Kidney (tissue), 14 donors: ENCODE measurements around the gene ENOX1. TPM values are rescaled to one million over a fixed set of nuclear protein-coding genes. Genes with fewer than 3 reads are reported as not detected.

Experiments used
- DNase-seq, 5 donors: peaks; one replicate each; pipeline ENCODE4 v3.0.0-alpha.2; 2013 to 2020
- FAIRE-seq: peaks from 2 replicates; lab custom pipeline; 2012; peaks lifted over from hg19 to GRCh38; lab: Jason Lieb, UNC
- H3K27ac ChIP-seq, 2 donors: one replicate each; pipeline ENCODE4 v1.7.0; 2013; ENCODE audit warnings: low read depth in 2 of 2, low read length in 2 of 2, inconsistent platforms in 1 of 2
- H3K27me3 ChIP-seq: one replicate; pipeline ENCODE4 v1.7.1; 2013; ENCODE audit warnings: low read length, inconsistent platforms; ENCODE audit not compliant: control insufficient read depth, insufficient read depth
- H3K36me3 ChIP-seq, 3 donors: one replicate each; pipeline versions ENCODE4 v1.7.0 to v1.7.1; 2013; ENCODE audit warnings: low read length in 3 of 3, control low read depth in 1 of 3, inconsistent platforms in 1 of 3; ENCODE audit not compliant: insufficient read depth in 3 of 3, control insufficient read depth in 2 of 3
- H3K4me1 ChIP-seq, 3 donors: one replicate each; pipeline versions ENCODE4 v1.7.0 to v1.7.1; 2013; ENCODE audit warnings: low read length in 3 of 3, inconsistent platforms in 1 of 3, low read depth in 1 of 3; ENCODE audit not compliant: control insufficient read depth in 2 of 3, insufficient read depth in 2 of 3
- H3K4me3 ChIP-seq, 3 donors: one replicate each; pipeline versions ENCODE4 v1.7.0 to v1.8.1; 2013; ENCODE audit warnings: low read length in 3 of 3, control low read depth in 1 of 3, inconsistent platforms in 1 of 3
- H3K9ac ChIP-seq, 3 donors: one replicate each; pipeline versions ENCODE4 v1.7.0 to v1.7.1; 2013; ENCODE audit warnings: low read length in 3 of 3, control low read depth in 1 of 3, inconsistent platforms in 1 of 3
- H3K9me3 ChIP-seq, 3 donors: one replicate each; pipeline versions ENCODE4 v1.7.0 to v1.7.1; 2013; ENCODE audit warnings: low read length in 3 of 3, control low read depth in 1 of 3, inconsistent platforms in 1 of 3; ENCODE audit not compliant: control insufficient read depth in 2 of 3, insufficient read depth in 1 of 3
- intact Hi-C: fragments of 100-400 bp; cut with DNase I; formaldehyde crosslinking; loops from one replicate; pipeline ENCODE4 v1.11.1; 2022
- polyA plus RNA-seq: library from polyadenylated mRNA; stranded (reverse); fragments of 350-450 nt; fragmentation: Illumina TruSeq; extraction: RNeasy Lipid Tissue Mini Kit (QIAGEN cat#74804); gene quantifications from one replicate; pipeline ENCODE4 v1.2.3, GENCODE V29; 2014; ENCODE audit warnings: low read depth, low replicate concordance; ENCODE audit not compliant: insufficient read depth
- total RNA-seq: library from RNA; stranded (reverse); fragmentation: NEBNext Ultra II Directional; extraction: Animal tissue kit (Norgen Biotek cat#: 25700); gene quantifications from one replicate; pipeline ENCODE4 v1.2.1, GENCODE V29; 2021
- TF ChIP-seq, protein P1 (sequence below): IDR thresholded peaks from 3 replicates; pipeline ENCODE4 v1.5.1; 2012; ENCODE audit warnings: mild to moderate bottlenecking, moderate library complexity, borderline replicate concordance; ENCODE audit not compliant: insufficient read depth; ENCODE audit errors: extremely low read depth
- donor health status: control.
- donor health status: control.
- donor health status: control.
- donor health status: control.
- donor health status: control.
- donor health status: DM: yes; HTN: yes; CAD: no.
- donor health status: Normal renal cell carcinoma (clear cell type).

Gene ENOX1
- total and polyA plus RNA-seq, 2 donors from 2014 or later: 4.9 to 6.8 TPM

GRCh38 chr13:43464578-43465264 is 322.1 kb downstream of the ENOX1 start:
- FAIRE-seq: no peak
- DNase-seq: no peak
- Histone ChIP-seq H3K36me3 (no peaks in the 10 kb centered on the region), H3K9ac (no peak overlapping the region), H3K27me3 (no peaks in the 10 kb centered on the region), H3K4me3 (no peak overlapping the region), H3K9me3 (no peaks in the 10 kb centered on the region), H3K27ac (no peak overlapping the region), H3K4me1 (no peaks in the 10 kb centered on the region)
- intact Hi-C loops: no loop called here
- TF ChIP-seq, protein P1, sequence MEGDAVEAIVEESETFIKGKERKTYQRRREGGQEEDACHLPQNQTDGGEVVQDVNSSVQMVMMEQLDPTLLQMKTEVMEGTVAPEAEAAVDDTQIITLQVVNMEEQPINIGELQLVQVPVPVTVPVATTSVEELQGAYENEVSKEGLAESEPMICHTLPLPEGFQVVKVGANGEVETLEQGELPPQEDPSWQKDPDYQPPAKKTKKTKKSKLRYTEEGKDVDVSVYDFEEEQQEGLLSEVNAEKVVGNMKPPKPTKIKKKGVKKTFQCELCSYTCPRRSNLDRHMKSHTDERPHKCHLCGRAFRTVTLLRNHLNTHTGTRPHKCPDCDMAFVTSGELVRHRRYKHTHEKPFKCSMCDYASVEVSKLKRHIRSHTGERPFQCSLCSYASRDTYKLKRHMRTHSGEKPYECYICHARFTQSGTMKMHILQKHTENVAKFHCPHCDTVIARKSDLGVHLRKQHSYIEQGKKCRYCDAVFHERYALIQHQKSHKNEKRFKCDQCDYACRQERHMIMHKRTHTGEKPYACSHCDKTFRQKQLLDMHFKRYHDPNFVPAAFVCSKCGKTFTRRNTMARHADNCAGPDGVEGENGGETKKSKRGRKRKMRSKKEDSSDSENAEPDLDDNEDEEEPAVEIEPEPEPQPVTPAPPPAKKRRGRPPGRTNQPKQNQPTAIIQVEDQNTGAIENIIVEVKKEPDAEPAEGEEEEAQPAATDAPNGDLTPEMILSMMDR: no peak

- no peak for FAIRE-seq
- no peaks in the 10 kb centered on the region for H3K27me3 ChIP-seq
- no peak overlapping the region for H3K27ac ChIP-seq
- intact Hi-C loops: no loop called here
- no peaks in the 10 kb centered on the region for H3K36me3 ChIP-seq
- no peaks in the 10 kb centered on the region for H3K4me1 ChIP-seq
- H3K9me3 ChIP-seq: no peaks in the 10 kb centered on the region
- H3K9ac ChIP-seq: no peak overlapping the region
- peak in 3 of 5 donors; percentile 22 to 27 (median 27) for DNase-seq
- TF ChIP-seq, protein P1: no peak
- no peak overlapping the region for H3K4me3 ChIP-seq
These were observed 338.0 kb downstream of the ENOX1 start for GRCh38 chr13:43448605-43449336.

- Histone ChIP-seq H3K4me3 (no peak overlapping the region), H3K9me3 (no peaks in the 10 kb centered on the region), H3K27me3 (no peaks in the 10 kb centered on the region), H3K9ac (no peak overlapping the region), H3K36me3 (no peaks in the 10 kb centered on the region), H3K4me1 (no peaks in the 10 kb centered on the region), H3K27ac (no peak overlapping the region)
- no peak for DNase-seq
- FAIRE-seq: no peak
- TF ChIP-seq, protein P1: no peak
- intact Hi-C loops: no loop called here
These were observed 340.6 kb downstream of the ENOX1 start for GRCh38 chr13:43446126-43446525.
